Measurements from ENCODE around the gene ATRNL1.

ATRNL1 gene

DNA sequence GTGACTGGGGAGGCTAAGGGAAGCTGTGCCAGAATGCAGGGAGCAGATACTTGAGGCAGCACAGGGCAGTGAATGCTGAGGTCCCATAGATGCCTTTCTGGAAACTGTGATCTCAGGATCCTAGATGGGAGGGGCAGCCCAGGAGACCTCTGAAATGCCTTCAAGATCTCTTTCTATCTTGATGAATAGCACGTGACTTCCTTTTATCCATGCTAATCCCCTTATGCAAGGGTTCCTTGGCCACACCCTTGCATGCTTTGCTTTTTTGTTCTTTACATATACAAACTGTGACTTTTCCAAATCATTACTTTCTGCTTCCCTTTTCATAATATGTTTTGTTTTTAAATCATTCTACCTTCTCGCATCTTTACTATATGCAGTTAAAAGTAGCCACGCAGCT, 14.7 kb downstream of the ATRNL1 start:
- in situ Hi-C loops (cut with HindIII; ENCODE audit: low pct_ligation_motif_present, low sequenced_read_pairs) = no loop called here
- TF ChIP-seq, protein P1, sequence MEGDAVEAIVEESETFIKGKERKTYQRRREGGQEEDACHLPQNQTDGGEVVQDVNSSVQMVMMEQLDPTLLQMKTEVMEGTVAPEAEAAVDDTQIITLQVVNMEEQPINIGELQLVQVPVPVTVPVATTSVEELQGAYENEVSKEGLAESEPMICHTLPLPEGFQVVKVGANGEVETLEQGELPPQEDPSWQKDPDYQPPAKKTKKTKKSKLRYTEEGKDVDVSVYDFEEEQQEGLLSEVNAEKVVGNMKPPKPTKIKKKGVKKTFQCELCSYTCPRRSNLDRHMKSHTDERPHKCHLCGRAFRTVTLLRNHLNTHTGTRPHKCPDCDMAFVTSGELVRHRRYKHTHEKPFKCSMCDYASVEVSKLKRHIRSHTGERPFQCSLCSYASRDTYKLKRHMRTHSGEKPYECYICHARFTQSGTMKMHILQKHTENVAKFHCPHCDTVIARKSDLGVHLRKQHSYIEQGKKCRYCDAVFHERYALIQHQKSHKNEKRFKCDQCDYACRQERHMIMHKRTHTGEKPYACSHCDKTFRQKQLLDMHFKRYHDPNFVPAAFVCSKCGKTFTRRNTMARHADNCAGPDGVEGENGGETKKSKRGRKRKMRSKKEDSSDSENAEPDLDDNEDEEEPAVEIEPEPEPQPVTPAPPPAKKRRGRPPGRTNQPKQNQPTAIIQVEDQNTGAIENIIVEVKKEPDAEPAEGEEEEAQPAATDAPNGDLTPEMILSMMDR (IDR thresholded peaks at IDR 0.05; ENCODE audit: low read depth, low read length, missing control alignments) = no peak

DNA sequence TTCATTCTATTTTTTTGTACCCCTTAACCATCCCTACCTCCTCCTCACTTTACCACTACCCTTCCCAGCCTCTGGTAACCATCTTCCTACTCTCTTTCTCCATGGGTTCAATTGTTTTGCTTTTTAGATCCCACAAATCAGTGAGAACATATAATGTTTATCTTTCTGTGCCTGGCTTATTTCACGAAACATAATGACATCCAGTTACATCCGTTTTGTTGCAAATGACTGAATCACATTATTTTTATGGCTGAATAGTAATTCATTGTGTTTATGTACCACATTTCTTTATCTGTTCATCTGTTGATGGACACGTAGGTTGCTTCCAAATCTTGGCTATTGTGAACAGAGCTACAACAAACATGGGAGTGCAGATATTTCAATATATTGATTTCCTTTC, 24.1 kb downstream of the ATRNL1 start:
- TF ChIP-seq, protein P1 (IDR thresholded peaks at IDR 0.05; ENCODE audit: low read depth, low read length, missing control alignments) = no peak
- no peak for DNase-seq
- in situ Hi-C loops (cut with HindIII; ENCODE audit: low pct_ligation_motif_present, low sequenced_read_pairs) = no loop called here

More for the DNA sequence above, 14.7 kb downstream of the ATRNL1 start:
- H3K36me3 ChIP-seq (replicated peaks) = no peaks in the 10 kb centered on the region
- no peak for DNase-seq
- no peak overlapping the region for H3K4me3 ChIP-seq (ENCODE audit: low read depth, low read length)
- H3K27ac ChIP-seq = no peak overlapping the region
- H3K27me3 ChIP-seq (replicated peaks) = no peaks in the 10 kb centered on the region

DNA sequence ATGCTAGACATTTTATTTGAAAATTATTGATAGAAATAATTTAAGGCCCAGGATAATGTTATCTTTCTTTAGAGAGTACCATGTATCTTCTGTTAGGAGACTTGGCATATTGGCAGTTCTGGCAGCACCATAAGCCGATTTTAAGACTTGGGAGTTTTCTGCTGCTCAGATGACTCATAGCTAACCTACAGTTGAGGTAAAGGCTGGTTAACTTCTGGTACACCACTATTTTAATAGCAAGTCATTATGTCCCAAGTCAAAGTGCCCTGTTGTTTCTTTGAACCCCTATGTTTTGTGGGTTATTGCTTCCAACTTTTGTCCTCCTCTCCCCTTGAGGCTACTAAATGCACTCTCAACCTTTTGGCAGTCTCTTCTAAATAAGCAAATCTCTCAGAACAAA, 25.2 kb downstream of the ATRNL1 start:
- no peaks in the 10 kb centered on the region for H3K27me3 ChIP-seq (replicated peaks)
- no peaks in the 10 kb centered on the region for H3K36me3 ChIP-seq (replicated peaks)
- in situ Hi-C loops (cut with HindIII; ENCODE audit: low pct_ligation_motif_present, low sequenced_read_pairs) = no loop called here
- no peak for DNase-seq
- TF ChIP-seq, protein P1 (IDR thresholded peaks at IDR 0.05; ENCODE audit: low read depth, low read length, missing control alignments) = no peak
- no peak overlapping the region for H3K27ac ChIP-seq
- H3K4me3 ChIP-seq (ENCODE audit: low read depth, low read length) = no peak overlapping the region

More for the DNA sequence above, 24.1 kb downstream of the ATRNL1 start:
- H3K4me3 ChIP-seq (ENCODE audit: low read depth, low read length) = no peak overlapping the region
- no peaks in the 10 kb centered on the region for H3K36me3 ChIP-seq (replicated peaks)
- H3K27ac ChIP-seq = no peak overlapping the region
- no peaks in the 10 kb centered on the region for H3K27me3 ChIP-seq (replicated peaks)

DNA sequence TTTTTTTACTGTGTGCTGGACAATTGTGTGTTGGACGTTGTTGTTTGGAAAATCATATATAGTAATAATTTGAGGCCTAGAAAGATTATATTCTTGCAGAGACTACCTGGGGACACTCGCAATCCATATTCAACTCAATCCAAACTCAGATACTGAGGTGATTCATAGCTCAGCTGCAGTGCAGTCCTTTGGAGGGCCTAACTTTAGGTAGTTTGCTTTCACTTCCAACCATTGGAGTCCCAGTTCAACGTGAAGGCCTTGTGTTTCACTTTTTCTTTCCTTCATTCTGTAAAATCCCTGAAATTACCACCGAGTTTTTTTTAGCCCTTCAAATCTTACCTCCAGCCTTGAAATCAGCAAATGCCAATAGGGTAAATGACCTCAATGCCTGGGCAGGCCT, 32.3 kb downstream of the ATRNL1 start:
- TF ChIP-seq, protein P1 (IDR thresholded peaks at IDR 0.05; ENCODE audit: low read depth, low read length, missing control alignments) = no peak
- H3K36me3 ChIP-seq (replicated peaks) = no peaks in the 10 kb centered on the region
- in situ Hi-C loops (cut with HindIII; ENCODE audit: low pct_ligation_motif_present, low sequenced_read_pairs) = no loop called here
- H3K4me3 ChIP-seq (ENCODE audit: low read depth, low read length) = no peak overlapping the region
- no peaks in the 10 kb centered on the region for H3K27me3 ChIP-seq (replicated peaks)
- no peak overlapping the region for H3K27ac ChIP-seq
- DNase-seq = no peak

DNA sequence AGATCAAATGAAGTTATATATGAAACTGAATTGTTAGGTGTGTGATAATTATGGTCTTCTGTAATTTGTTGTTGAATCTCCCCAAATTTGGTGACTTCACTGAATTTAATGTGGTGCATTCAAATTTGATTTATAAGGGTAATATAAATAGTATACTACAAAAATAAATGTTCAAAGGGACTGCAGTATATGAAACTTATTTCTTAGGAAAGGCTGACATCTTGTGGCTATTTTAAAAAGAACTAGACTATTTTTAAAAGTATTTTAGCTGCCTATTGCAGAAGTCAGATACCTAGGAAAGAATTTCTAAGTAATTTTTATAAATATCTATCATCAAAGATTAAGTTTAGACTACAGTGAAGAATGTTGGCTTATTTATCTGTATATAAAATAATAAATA, 36.6 kb downstream of the ATRNL1 start:
- in situ Hi-C loops (cut with HindIII; ENCODE audit: low pct_ligation_motif_present, low sequenced_read_pairs) = no loop called here
- TF ChIP-seq, protein P1 (IDR thresholded peaks at IDR 0.05; ENCODE audit: low read depth, low read length, missing control alignments) = no peak
- H3K27ac ChIP-seq = no peak overlapping the region
- H3K4me3 ChIP-seq (ENCODE audit: low read depth, low read length) = no peak overlapping the region
- no peaks in the 10 kb centered on the region for H3K36me3 ChIP-seq (replicated peaks)
- no peaks in the 10 kb centered on the region for H3K27me3 ChIP-seq (replicated peaks)
- no peak for DNase-seq

DNA sequence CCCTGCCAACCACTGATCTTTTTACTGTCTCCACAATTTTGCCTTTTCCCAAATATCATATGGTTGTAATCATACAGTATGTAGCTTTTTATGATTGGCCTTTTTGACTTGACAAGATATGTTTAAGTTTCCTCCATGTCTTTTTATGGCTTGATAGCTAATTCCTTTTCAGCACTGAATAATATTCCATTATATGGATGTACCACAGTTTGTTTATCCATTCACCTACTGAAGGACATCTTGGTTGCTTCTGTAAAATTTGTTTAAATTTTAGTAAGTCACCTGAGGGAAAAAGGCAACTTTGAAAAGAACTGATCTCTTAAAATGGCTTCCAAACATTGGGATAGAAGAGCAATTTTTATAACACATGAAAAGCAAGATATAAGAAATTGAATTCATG, 43.5 kb downstream of the ATRNL1 start:
- DNase-seq = no peak
- no peaks in the 10 kb centered on the region for H3K36me3 ChIP-seq (replicated peaks)
- TF ChIP-seq, protein P1 (IDR thresholded peaks at IDR 0.05; ENCODE audit: low read depth, low read length, missing control alignments) = no peak
- H3K27ac ChIP-seq = no peak overlapping the region
- no peak overlapping the region for H3K4me3 ChIP-seq (ENCODE audit: low read depth, low read length)
- in situ Hi-C loops (cut with HindIII; ENCODE audit: low pct_ligation_motif_present, low sequenced_read_pairs) = no loop called here
- no peaks in the 10 kb centered on the region for H3K27me3 ChIP-seq (replicated peaks)
